Kidney glomerular epithelial cell (primary cell): ENCODE measurements around the gene KIF18B.

Source experiments
- DNase-seq: peaks from one replicate; lab custom pipeline; 2025; lab: John Stamatoyannopoulos, UW

The KIF18B gene

GRCh38 chr17:44875761-44876160 lies 71.8 kb downstream of the KIF18B start:
- no peak for DNase-seq
